Endodermal cell (in vitro differentiated cells): ENCODE measurements around the gene KATNAL1. TPM values are rescaled to one million over a fixed set of nuclear protein-coding genes. Genes with fewer than 3 reads are reported as not detected.

Source experiments
- DNase-seq: peaks from one replicate; pipeline ENCODE4 v3.0.0-alpha.2; 2017
- H3K27ac ChIP-seq: 2 replicates; pipeline ENCODE4 v1.5.1; 2013; ENCODE audit warnings: mild to moderate bottlenecking, low read depth, low read length, moderate library complexity
- H3K27me3 ChIP-seq: 2 replicates; pipeline ENCODE4 v1.6.1; 2013; ENCODE audit warnings: mild to moderate bottlenecking, low read length, moderate library complexity; ENCODE audit not compliant: insufficient read depth, control insufficient read depth, poor library complexity, severe bottlenecking
- H3K36me3 ChIP-seq: 2 replicates; pipeline ENCODE4 v1.7.0; 2013; ENCODE audit warnings: mild to moderate bottlenecking, low read length, moderate library complexity; ENCODE audit not compliant: control insufficient read depth, insufficient read depth
- H3K4me1 ChIP-seq: one replicate; pipeline ENCODE4 v1.7.0; 2013; ENCODE audit warnings: low read length; ENCODE audit not compliant: control insufficient read depth, insufficient read depth
- H3K4me3 ChIP-seq: 2 replicates; pipeline ENCODE4 v1.5.1; 2013; ENCODE audit warnings: mild to moderate bottlenecking, low read length, moderate library complexity
- H3K9ac ChIP-seq: 2 replicates; pipeline ENCODE4 v1.6.1; 2013; ENCODE audit warnings: mild to moderate bottlenecking, low read length, moderate library complexity; ENCODE audit not compliant: poor library complexity, severe bottlenecking; ENCODE audit errors: extremely low read depth
- H3K9me3 ChIP-seq: 2 replicates; pipeline ENCODE4 v1.6.1; 2013; ENCODE audit warnings: mild to moderate bottlenecking, low read length, moderate library complexity; ENCODE audit not compliant: control insufficient read depth
- H3K27ac Mint-ChIP-seq: 2 replicates; pipeline ENCODE4 v1.8.0; 2020; ENCODE audit warnings: mixed read lengths
- H3K27me3 Mint-ChIP-seq: 2 replicates; pipeline ENCODE4 v1.8.0; 2021; ENCODE audit warnings: mild to moderate bottlenecking, mixed read lengths; ENCODE audit not compliant: insufficient read depth
- H3K36me3 Mint-ChIP-seq: 2 replicates; pipeline ENCODE4 v1.8.0; 2020; ENCODE audit warnings: low read depth, mixed read lengths
- H3K4me1 Mint-ChIP-seq: 2 replicates; pipeline ENCODE4 v1.8.0; 2020; ENCODE audit warnings: mixed read lengths
- H3K4me3 Mint-ChIP-seq: 2 replicates; pipeline ENCODE4 v1.8.0; 2020; ENCODE audit warnings: mild to moderate bottlenecking, moderate library complexity, mixed read lengths
- H3K9me3 Mint-ChIP-seq: 2 replicates; pipeline ENCODE4 v1.8.0; 2020; ENCODE audit warnings: mild to moderate bottlenecking, mixed read lengths
- WGBS, 2 experiments: methylation state at CpG; one replicate each; pipeline versions ENCODE4 v1.1.5 to v1.1.7; 2013; ENCODE audit warnings: missing lambda C conversion rate in 2 of 2, mixed read lengths in 1 of 2; ENCODE audit not compliant: insufficient coverage in 1 of 2, insufficient read length in 1 of 2; 5-methylcytosine and 5-hydroxymethylcytosine counted together
- total RNA-seq, 2 donors: library from RNA; stranded (reverse); fragmentation: NEBNext Ultra II Directional in 1 of 2; extraction: Animal tissue kit (Norgen Biotek cat#: 25700) in 1 of 2; gene quantifications; 2 replicates in 1 of 2; 3 replicates in 1 of 2; pipeline ENCODE4 v1.2.1, GENCODE V29; 2021
- TF ChIP-seq, protein P1 (sequence below): fragments of 200-600 bp; sonication (generic); conservative IDR thresholded peaks from 2 replicates; pipeline ENCODE4 v1.5.0; 2021; ENCODE audit warnings: antibody characterized with exemption, mild to moderate bottlenecking

Gene KATNAL1
- total RNA-seq, 2 donors from 2014 or later: 20.3 to 32.2 TPM

DNA sequence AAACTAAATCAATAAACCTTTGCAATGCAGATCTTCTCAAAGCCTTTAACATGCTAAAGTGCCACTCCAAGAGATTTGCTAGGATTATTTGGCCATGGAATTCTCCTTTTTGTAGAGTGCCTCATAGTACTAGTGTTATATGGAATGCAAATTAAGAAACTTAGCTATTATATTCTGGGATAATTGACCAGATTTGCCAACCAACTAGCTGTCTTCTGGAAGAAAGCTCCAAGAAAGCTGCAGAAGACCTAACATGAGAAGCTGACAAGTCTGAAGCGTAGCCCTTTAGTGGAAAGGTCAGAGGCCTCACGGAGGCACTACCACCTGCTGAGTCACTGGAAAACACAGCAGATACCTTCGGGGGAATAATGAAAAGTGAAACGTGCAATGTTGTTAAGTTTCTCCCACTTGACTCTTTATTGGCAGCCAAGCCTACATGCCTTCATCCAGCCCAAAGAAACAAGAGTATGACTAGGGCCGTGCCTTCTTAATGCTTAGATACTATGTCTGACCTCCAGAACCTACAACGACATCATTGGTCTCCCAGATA lies 29.8 kb upstream of the KATNAL1 start:
- Histone ChIP-seq H3K27ac (no peak overlapping the region), H3K4me3 (no peak overlapping the region), H3K36me3 (no peaks in the 10 kb centered on the region), H3K9me3 (no peaks in the 10 kb centered on the region), H3K4me1 (no peaks in the 10 kb centered on the region), H3K9ac (no peak overlapping the region), H3K27me3 (no peaks in the 10 kb centered on the region)
- Mint-ChIP-seq H3K36me3 (no peaks in the 10 kb centered on the region), H3K27ac (no peak overlapping the region), H3K9me3 (no peaks in the 10 kb centered on the region), H3K27me3 (no peaks in the 10 kb centered on the region), H3K4me3 (no peak overlapping the region), H3K4me1 (peaks cover 4% of the 10 kb centered on the region)
- DNase-seq: no peak
- WGBS, 2 experiments: 76 to 88% methylated on average over 6 of the region's 6 CpGs
- TF ChIP-seq, protein P1, sequence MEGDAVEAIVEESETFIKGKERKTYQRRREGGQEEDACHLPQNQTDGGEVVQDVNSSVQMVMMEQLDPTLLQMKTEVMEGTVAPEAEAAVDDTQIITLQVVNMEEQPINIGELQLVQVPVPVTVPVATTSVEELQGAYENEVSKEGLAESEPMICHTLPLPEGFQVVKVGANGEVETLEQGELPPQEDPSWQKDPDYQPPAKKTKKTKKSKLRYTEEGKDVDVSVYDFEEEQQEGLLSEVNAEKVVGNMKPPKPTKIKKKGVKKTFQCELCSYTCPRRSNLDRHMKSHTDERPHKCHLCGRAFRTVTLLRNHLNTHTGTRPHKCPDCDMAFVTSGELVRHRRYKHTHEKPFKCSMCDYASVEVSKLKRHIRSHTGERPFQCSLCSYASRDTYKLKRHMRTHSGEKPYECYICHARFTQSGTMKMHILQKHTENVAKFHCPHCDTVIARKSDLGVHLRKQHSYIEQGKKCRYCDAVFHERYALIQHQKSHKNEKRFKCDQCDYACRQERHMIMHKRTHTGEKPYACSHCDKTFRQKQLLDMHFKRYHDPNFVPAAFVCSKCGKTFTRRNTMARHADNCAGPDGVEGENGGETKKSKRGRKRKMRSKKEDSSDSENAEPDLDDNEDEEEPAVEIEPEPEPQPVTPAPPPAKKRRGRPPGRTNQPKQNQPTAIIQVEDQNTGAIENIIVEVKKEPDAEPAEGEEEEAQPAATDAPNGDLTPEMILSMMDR: no peak

DNA sequence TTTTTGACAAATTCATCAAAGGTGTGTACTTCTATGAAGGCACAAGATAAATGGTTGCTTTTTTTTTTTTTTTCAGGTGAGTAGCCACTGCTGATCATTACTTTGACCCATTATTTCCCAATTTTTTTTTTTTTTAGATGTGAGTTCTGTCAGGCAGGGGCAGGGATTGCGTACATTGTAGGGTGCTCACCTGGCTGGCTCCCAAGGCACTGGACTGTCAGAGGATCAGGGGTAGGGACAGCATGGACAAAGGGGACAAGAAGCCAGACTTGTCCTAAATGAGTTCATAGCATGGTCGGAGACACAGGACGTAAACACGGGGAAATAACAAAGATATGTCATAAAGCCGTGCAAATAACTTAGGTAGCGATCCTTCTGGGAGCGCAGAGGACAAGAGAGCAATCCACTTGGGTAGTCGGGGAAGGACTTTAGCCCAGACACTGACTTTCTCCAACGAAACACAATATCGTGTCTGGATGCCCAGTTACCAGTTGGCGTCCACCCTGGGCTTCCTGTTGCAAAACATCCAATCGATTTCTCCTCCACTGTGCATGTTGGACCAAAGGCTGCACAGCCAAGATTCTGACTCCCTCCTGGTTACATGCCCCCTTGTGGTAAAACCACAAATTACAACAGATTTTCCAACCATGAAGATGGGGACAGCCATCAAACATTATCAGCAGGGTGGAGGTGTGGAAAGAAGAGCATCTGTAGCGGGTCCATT lies 27.5 kb upstream of the KATNAL1 start:
- Histone ChIP-seq H3K27ac (no peak overlapping the region), H3K9ac (no peak overlapping the region), H3K4me3 (no peak overlapping the region), H3K9me3 (no peaks in the 10 kb centered on the region), H3K4me1 (no peaks in the 10 kb centered on the region), H3K27me3 (no peaks in the 10 kb centered on the region), H3K36me3 (no peaks in the 10 kb centered on the region)
- no peak overlapping the region for H3K4me3 Mint-ChIP-seq
- H3K9me3 Mint-ChIP-seq: no peaks in the 10 kb centered on the region
- H3K4me1 Mint-ChIP-seq: peaks cover 4% of the 10 kb centered on the region
- H3K27ac Mint-ChIP-seq: no peak overlapping the region
- H3K36me3 Mint-ChIP-seq: no peaks in the 10 kb centered on the region
- H3K27me3 Mint-ChIP-seq: no peaks in the 10 kb centered on the region
- WGBS, 2 experiments: 89 to 93% methylated on average over 12 to 13 of the region's 13 CpGs
- peak; percentile 73 for DNase-seq
- TF ChIP-seq, protein P1: peak; percentile 81

DNA sequence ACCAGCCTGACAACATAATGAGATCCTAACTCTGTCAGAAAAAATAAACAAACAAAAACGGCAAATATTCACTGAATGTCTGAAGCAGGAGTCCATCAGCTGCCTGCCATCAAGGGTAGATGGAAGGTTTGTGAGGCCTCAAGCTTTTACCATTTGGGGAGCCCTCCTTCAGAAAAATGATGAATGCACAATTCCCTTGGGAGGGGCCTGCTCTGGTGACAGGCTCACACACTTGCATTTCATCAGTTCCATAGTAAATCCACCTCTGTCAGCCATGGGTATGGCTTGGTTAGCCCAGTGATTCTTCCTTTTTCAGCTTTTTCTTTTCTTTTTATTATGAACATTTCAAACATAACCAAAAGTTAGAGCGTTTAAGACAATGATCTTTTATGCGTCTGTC lies 26.3 kb upstream of the KATNAL1 start:
- H3K27me3 ChIP-seq: no peaks in the 10 kb centered on the region
- no peaks in the 10 kb centered on the region for H3K9me3 ChIP-seq
- H3K36me3 ChIP-seq: no peaks in the 10 kb centered on the region
- no peak overlapping the region for H3K27ac Mint-ChIP-seq
- no peak for DNase-seq
- H3K27ac ChIP-seq: no peak overlapping the region
- H3K36me3 Mint-ChIP-seq: no peaks in the 10 kb centered on the region
- 90 to 100% methylated on average over 1 to 3 of the region's 3 CpGs for WGBS, 2 experiments
- H3K4me1 ChIP-seq: no peaks in the 10 kb centered on the region
- H3K4me3 Mint-ChIP-seq: no peak overlapping the region
- H3K9ac ChIP-seq: no peak overlapping the region
- H3K4me1 Mint-ChIP-seq: peaks cover 4% of the 10 kb centered on the region
- H3K4me3 ChIP-seq: no peak overlapping the region
- peaks cover 4% of the 10 kb centered on the region for H3K27me3 Mint-ChIP-seq
- TF ChIP-seq, protein P1: no peak
- H3K9me3 Mint-ChIP-seq: no peaks in the 10 kb centered on the region
